Right lobe of liver (tissue), 6 donors: Measurements from ENCODE around the gene GXYLT2. TPM values are rescaled to one million over a fixed set of nuclear protein-coding genes. Genes with fewer than 3 reads are reported as not detected.

Source experiments
- ATAC-seq, 4 donors: fragments of 200-7000 bp; cut with Tn5 transposase; one replicate each; pipeline ENCODE4 v1.9.1; 2020; ENCODE audit warnings: mild to moderate bottlenecking in 4 of 4, moderate library complexity in 4 of 4
- DNase-seq, 3 donors: peaks; one replicate each; pipeline ENCODE4 v3.0.0-alpha.2; 2020
- H3K27ac ChIP-seq, 3 donors: fragments of 200-600 bp; one replicate each; pipeline ENCODE4 v1.8.0; 2022
- H3K27me3 ChIP-seq, 2 donors: fragments of 200-600 bp; one replicate each; pipeline ENCODE4 v1.8.0; 2022
- H3K36me3 ChIP-seq, 4 donors: fragments of 200-600 bp; sonication (generic) in 1 of 4; one replicate each; pipeline versions ENCODE4 v1.5.1 to v1.8.0; 2017 to 2022; ENCODE audit warnings: control low read depth in 1 of 4
- H3K4me1 ChIP-seq, 4 donors: fragments of 200-600 bp; sonication (generic) in 1 of 4; one replicate each; pipeline versions ENCODE4 v1.5.1 to v1.8.0; 2017 to 2022; ENCODE audit warnings: control low read depth in 1 of 4
- H3K4me3 ChIP-seq, 3 donors: fragments of 200-600 bp; one replicate each; pipeline ENCODE4 v1.8.0; 2022
- H3K9me3 ChIP-seq, 4 donors: fragments of 200-600 bp; sonication (generic) in 1 of 4; one replicate each; pipeline versions ENCODE4 v1.5.1 to v1.8.0; 2017 to 2022; ENCODE audit warnings: control low read depth in 1 of 4
- CTCF ChIP-seq, 4 donors: fragments of 200-600 bp in 3 of 4; fragments of 450-650 bp in 1 of 4; IDR thresholded peaks; one replicate each; pipeline versions ENCODE4 v1.5.1 to v1.8.0; 2016 to 2022; ENCODE audit warnings: antibody characterized with exemption in 4 of 4, mild to moderate bottlenecking in 2 of 4
- POLR2A ChIP-seq: fragments of 450-650 bp; IDR thresholded peaks from one replicate; pipeline ENCODE4 v1.6.1; 2017; ENCODE audit warnings: antibody characterized with exemption, mild to moderate bottlenecking
- WGBS: methylation state at CpG from one replicate; pipeline ENCODE4 v1.1.6; 2018; ENCODE audit warnings: low coverage, low lambda C conversion rate; ENCODE audit not compliant: insufficient coverage; ENCODE audit errors: missing lambda C conversion rate; 5-methylcytosine and 5-hydroxymethylcytosine counted together
- intact Hi-C, 2 donors: fragments of 100-400 bp; cut with DNase I; formaldehyde crosslinking; loops; one replicate each; pipeline versions ENCODE4 v1.11.2 to v1.14.1; 2022
- total RNA-seq, 6 experiments: library from RNA; depleted of rRNA in 2 of 6; stranded (reverse); fragments of >200 nt in 2 of 6; fragmentation: NEBNext Ultra II Directional in 3 of 6; extraction: Animal tissue kit (Norgen Biotek cat#: 25700) in 3 of 6; gene quantifications; one replicate each; pipeline versions ENCODE4 v1.1.0 to v1.2.4, GENCODE V29; 2016 to 2023
- donor health status: DM: no; HTN: yes; CAD: no.
- donor health status: DM: no; HTN: no; CAD: no.
- donor health status: DM: no; HTN: no; CAD: no.
- donor health status: DM: no; HTN: yes; CAD: no.
- donor health status: DM: no; HTN: yes; CAD: no.

Gene GXYLT2
- total RNA-seq, 6 experiments from 2014 or later = 0.06 to 0.69 (median 0.12) TPM; not detected in 1

DNA sequence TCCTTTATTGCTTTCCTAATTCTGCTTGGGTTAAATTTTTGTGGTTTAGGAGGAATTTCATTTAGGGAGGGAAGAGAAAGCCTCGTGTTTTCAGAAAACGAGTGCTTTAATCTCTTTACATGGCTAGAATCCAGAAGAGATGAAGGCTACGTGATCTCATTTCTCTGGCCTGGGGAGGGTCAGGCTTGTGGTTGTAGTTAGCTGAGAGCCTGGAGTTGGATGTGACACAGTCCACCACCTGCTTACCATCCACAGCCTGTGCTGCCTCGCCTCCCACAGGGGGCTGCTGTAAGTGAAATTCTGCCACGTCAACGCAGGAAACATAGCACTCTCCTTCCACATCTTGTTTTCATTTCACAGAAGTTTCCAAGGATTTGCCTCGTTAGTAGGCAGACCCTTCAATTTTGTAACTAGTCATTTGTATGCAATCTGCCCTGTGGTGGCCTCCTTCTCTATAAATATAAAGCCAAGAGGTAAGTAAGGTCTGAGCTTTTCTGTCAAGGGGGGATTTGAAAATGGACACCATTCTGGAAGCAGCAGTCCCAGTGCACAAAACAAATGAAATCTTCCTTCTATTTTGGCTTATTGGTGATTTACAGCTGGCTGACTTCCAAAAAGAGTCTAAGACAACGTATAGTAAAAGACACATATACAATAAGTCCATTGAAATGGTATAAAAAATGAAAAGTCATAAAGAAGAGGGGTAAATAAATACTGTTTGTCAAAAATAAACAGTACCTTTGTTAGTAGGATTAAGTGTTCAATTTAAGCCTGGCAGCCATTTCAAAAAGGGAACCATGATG, 3.4 kb downstream of the GXYLT2 start:
- Histone ChIP-seq H3K4me1 (peaks cover 0 to 4% (median 2%) of the 10 kb centered on the region in 4 donors), H3K4me3 (no peak overlapping the region), H3K27ac (no peak overlapping the region), H3K27me3 (peaks cover 0 to 8% of the 10 kb centered on the region in 2 donors), H3K36me3 (no peaks in the 10 kb centered on the region), H3K9me3 (no peaks in the 10 kb centered on the region)
- DNase-seq (no peak), ATAC-seq (no peak)
- intact Hi-C loops = no loop called here
- WGBS = 45% methylated on average over 8 of the region's 8 CpGs
- TF ChIP-seq CTCF (IDR thresholded peaks at IDR 0.05) (no peak), POLR2A (no peak)

DNA sequence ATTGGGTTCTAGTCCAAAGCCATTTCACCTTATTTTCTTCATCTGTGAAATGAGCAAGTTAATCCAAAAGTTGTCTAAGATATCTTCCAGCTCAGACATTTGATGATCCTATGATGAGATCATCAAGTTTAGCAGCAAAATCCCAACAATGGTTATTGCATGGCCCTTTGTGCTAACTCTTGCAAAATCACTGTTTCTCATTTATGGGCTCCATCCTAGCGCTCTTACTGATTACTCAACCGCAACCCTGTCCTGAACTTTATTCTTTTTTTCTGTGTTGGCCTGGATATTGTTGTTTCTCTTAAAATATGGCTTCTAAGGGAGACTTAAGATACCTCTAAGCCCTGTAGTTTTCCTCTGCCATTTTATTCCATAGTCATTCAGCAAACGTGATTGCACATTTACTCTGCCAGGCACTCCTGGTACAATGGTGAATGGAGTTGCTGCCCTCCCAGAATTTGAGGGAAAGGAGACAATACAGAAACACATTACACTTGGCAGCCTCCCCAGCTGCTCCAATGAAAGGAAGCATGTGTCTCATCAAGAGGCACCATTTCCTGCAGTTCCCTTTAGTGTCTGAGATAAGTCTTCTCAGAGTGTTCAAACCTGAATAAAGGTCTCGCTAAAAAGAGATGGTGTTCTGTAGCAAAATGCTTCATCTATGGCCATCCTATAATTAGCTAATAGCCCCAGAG, 4.4 kb downstream of the GXYLT2 start:
- Histone ChIP-seq H3K27me3 (no peaks in the 10 kb centered on the region), H3K9me3 (no peaks in the 10 kb centered on the region), H3K27ac (no peak overlapping the region), H3K4me1 (peaks cover 0 to 4% (median 2%) of the 10 kb centered on the region in 4 donors), H3K36me3 (no peaks in the 10 kb centered on the region), H3K4me3 (no peak overlapping the region)
- intact Hi-C loops = no loop called here
- DNase-seq = peak in 1 of 3 donors; percentile 19
- 27% methylated on average over 4 of the region's 4 CpGs for WGBS
- no peak for TF ChIP-seq CTCF (IDR thresholded peaks at IDR 0.05)
- TF ChIP-seq POLR2A = no peak
- peak in 2 of 4 donors; percentile 35 to 71 for ATAC-seq

DNA sequence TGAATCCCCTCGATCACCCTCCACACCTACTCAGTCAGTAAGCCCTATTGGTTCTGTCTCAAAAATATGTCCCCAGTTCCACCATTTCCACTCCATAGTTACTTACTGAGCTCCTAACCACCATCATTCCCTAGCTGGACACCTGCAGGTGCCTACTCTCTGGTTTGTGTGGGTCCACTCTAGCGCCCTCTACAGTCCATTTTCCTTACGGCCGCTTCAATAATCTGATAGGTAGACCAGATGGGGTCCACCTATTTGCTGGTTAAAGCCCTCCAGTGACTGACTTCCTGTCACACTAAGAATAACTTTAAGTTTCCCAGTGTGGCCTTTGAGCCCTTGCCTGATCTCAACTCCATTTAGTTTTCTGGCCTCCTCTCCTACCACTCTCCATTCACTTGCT, 5.0 kb downstream of the GXYLT2 start:
- ATAC-seq = no peak
- no peak for TF ChIP-seq POLR2A
- TF ChIP-seq CTCF (IDR thresholded peaks at IDR 0.05) = no peak
- 51% methylated on average over 4 of the region's 4 CpGs for WGBS

DNA sequence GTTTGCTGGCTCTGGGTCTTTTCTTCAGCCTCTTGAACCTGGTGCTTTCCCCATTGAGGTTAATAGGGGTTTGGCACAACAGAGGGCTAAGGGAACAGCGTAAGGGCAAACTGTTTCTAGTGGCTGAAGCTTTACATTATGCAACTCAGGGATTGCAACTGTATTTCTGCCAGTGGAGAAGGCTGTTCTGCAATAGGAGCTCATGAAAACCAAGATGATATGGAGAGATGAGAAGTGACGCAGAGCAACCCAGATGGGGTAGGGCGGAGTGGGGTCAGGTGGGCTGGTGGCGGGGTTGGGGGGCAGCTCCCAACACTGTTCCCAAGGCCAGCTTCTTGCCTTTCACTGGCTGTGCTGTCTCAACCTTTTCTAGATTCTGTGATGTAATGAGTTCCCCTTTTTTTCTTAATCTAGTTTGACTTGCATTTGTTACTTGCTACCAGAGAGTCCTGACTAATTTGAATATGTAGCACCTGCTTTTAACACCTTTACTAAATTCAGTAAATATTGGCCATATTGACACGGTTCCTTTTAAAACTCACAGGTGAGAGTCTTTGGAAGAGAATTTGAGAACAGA, 7.2 kb downstream of the GXYLT2 start:
- no peaks in the 10 kb centered on the region for H3K36me3 ChIP-seq
- 55% methylated on average over 5 of the region's 5 CpGs for WGBS
- ATAC-seq (no peak), DNase-seq (no peak)
- no peak for TF ChIP-seq POLR2A
- TF ChIP-seq CTCF (IDR thresholded peaks at IDR 0.05) = no peak
- H3K27ac ChIP-seq = no peak overlapping the region
- intact Hi-C loops = no loop called here
- no peaks in the 10 kb centered on the region for H3K27me3 ChIP-seq
- no peaks in the 10 kb centered on the region for H3K4me1 ChIP-seq
- no peaks in the 10 kb centered on the region for H3K9me3 ChIP-seq
- H3K4me3 ChIP-seq = no peak overlapping the region

More for the DNA sequence above, 5.0 kb downstream of the GXYLT2 start:
- Histone ChIP-seq H3K9me3 (no peaks in the 10 kb centered on the region), H3K4me3 (no peak overlapping the region), H3K36me3 (no peaks in the 10 kb centered on the region), H3K4me1 (no peaks in the 10 kb centered on the region), H3K27ac (no peak overlapping the region), H3K27me3 (no peaks in the 10 kb centered on the region)
- no peak for DNase-seq
- intact Hi-C loops = no loop called here
